ENCODE results near the gene ZBTB7A.

Gene ZBTB7A

GRCh38 chr19:4066682-4067395 lies at the start of gene ZBTB7A:
Gene ZBTB7A (minus strand): TSS chr19:4066899. CDS start chr19:4055232, 11,667 bp downstream.
- TF ChIP-seq CTCF (IDR thresholded peaks at IDR 0.05; ENCODE audit: control insufficient read depth, extremely low read depth, insufficient read depth): no peak
- H3K4me3 ChIP-seq (ENCODE audit: low read depth, low read length): peak within 1 kb of the TSS; percentile 73
- DNase-seq (ENCODE audit: low read depth): no peak

GRCh38 chr19:4115818-4116385 lies 49.2 kb upstream of the ZBTB7A start:
- DNase-seq (ENCODE audit: low read depth): no peak
- no peak for TF ChIP-seq CTCF (IDR thresholded peaks at IDR 0.05; ENCODE audit: control insufficient read depth, extremely low read depth, insufficient read depth)
- no peak overlapping the region for H3K4me3 ChIP-seq (ENCODE audit: low read depth, low read length)

GRCh38 chr19:4115050-4115817 lies 48.5 kb upstream of the ZBTB7A start:
- TF ChIP-seq CTCF (IDR thresholded peaks at IDR 0.05; ENCODE audit: control insufficient read depth, extremely low read depth, insufficient read depth): no peak
- H3K4me3 ChIP-seq (ENCODE audit: low read depth, low read length): no peak overlapping the region
- no peak for DNase-seq (ENCODE audit: low read depth)

- TF ChIP-seq CTCF (IDR thresholded peaks at IDR 0.05; ENCODE audit: control insufficient read depth, extremely low read depth, insufficient read depth): no peak
- DNase-seq (ENCODE audit: low read depth): no peak
These were observed 47.5 kb upstream of the ZBTB7A start for GRCh38 chr19:4114181-4114580.

GRCh38 chr19:4113398-4114088 lies 46.8 kb upstream of the ZBTB7A start:
- H3K4me3 ChIP-seq (ENCODE audit: low read depth, low read length): no peak overlapping the region
- DNase-seq (ENCODE audit: low read depth): no peak
- no peak for TF ChIP-seq CTCF (IDR thresholded peaks at IDR 0.05; ENCODE audit: control insufficient read depth, extremely low read depth, insufficient read depth)

More at GRCh38 chr19:4114181-4114580, 47.5 kb upstream of the ZBTB7A start:
- no peak overlapping the region for H3K4me3 ChIP-seq (ENCODE audit: low read depth, low read length)

GRCh38 chr19:4112367-4112766 lies 45.7 kb upstream of the ZBTB7A start:
- DNase-seq (ENCODE audit: low read depth): no peak
- no peak overlapping the region for H3K4me3 ChIP-seq (ENCODE audit: low read depth, low read length)
- TF ChIP-seq CTCF (IDR thresholded peaks at IDR 0.05; ENCODE audit: control insufficient read depth, extremely low read depth, insufficient read depth): no peak
